Heart left ventricle (tissue), 16 donors: ENCODE results near the gene ANKRD22. TPM values are rescaled to one million over a fixed set of nuclear protein-coding genes. Genes with fewer than 3 reads are reported as not detected.

ENCODE experiments used
- ATAC-seq, 4 donors: fragments of 200-7000 bp; cut with Tn5 transposase; one replicate each; pipeline ENCODE4 v1.9.1; 2020 to 2022; ENCODE audit warnings: moderate library complexity in 4 of 4, mild to moderate bottlenecking in 3 of 4, moderate number of reproducible peaks in 1 of 4
- DNase-seq, 5 donors: peaks; one replicate each; pipeline ENCODE4 v3.0.0-alpha.2; 2020
- H3K27ac ChIP-seq, 12 donors: fragments of 200-600 bp; sonication (generic) in 4 of 12; one replicate each; pipeline versions ENCODE4 v1.5.0 to v1.8.0; 2016 to 2022; ENCODE audit warnings: mild to moderate bottlenecking in 2 of 12
- H3K27me3 ChIP-seq, 9 donors: fragments of 200-600 bp; sonication (generic) in 2 of 9; one replicate each; pipeline versions ENCODE4 v1.5.1 to v1.8.0; 2016 to 2022; ENCODE audit warnings: mild to moderate bottlenecking in 3 of 9
- H3K36me3 ChIP-seq, 9 donors: fragments of 200-600 bp; sonication (generic) in 2 of 9; one replicate each; pipeline versions ENCODE4 v1.5.0 to v1.8.0; 2018 to 2022; ENCODE audit warnings: mild to moderate bottlenecking in 2 of 9
- H3K4me1 ChIP-seq, 12 donors: fragments of 200-600 bp; sonication (generic) in 4 of 12; one replicate each; pipeline versions ENCODE4 v1.5.0 to v1.8.0; 2016 to 2022; ENCODE audit warnings: mild to moderate bottlenecking in 3 of 12
- H3K4me3 ChIP-seq, 12 donors: fragments of 200-600 bp; sonication (generic) in 4 of 12; one replicate each; pipeline versions ENCODE4 v1.5.0 to v1.8.0; 2017 to 2022; ENCODE audit warnings: mild to moderate bottlenecking in 9 of 12, moderate library complexity in 4 of 12
- H3K9me3 ChIP-seq, 12 donors: fragments of 200-600 bp; sonication (generic) in 4 of 12; one replicate each; pipeline versions ENCODE4 v1.5.0 to v1.8.0; 2016 to 2022; ENCODE audit warnings: mild to moderate bottlenecking in 1 of 12
- CTCF ChIP-seq, 12 donors: fragments of 200-600 bp; sonication (generic) in 4 of 12; IDR thresholded peaks; one replicate each; pipeline versions ENCODE4 v1.5.0 to v1.8.0; 2018 to 2022; ENCODE audit warnings: antibody characterized with exemption in 12 of 12, mild to moderate bottlenecking in 5 of 12
- POLR2A ChIP-seq, 2 donors: fragments of 450-650 bp; IDR thresholded peaks; one replicate each; pipeline ENCODE4 v1.6.1; 2017; ENCODE audit warnings: antibody characterized with exemption in 2 of 2, mild to moderate bottlenecking in 2 of 2, moderate library complexity in 2 of 2
- WGBS, 4 donors: extraction: QIAGEN DNeasy Blood & Tissue Kit in 2 of 4; methylation state at CpG; one replicate each; pipeline versions ENCODE4 v1.1.5 to v1.1.7; 2013 to 2018; 5-methylcytosine and 5-hydroxymethylcytosine counted together
- intact Hi-C, 10 donors: fragments of 100-400 bp; cut with DNase I; formaldehyde crosslinking; loops; one replicate each; pipeline versions ENCODE4 v1.11.1 to v1.14.2; 2022
- polyA plus RNA-seq, 2 donors: library from polyadenylated mRNA; stranded (reverse); fragments of 200-250 nt; gene quantifications; one replicate each; pipeline ENCODE4 v1.2.3, GENCODE V29; 2013
- total RNA-seq, 9 donors: library from RNA; depleted of rRNA in 2 of 9; stranded (reverse); fragments of >200 nt in 2 of 9; fragmentation: NEBNext Ultra II Directional in 3 of 9; extraction: Animal tissue kit (Norgen Biotek cat#: 25700) in 3 of 9; gene quantifications; one replicate each; pipeline versions ENCODE4 v1.1.0 to v1.2.4, GENCODE V29; 2016 to 2023
- donor health status: ischemic (EF 13 %, LVEDD 7.1; RV severe dilation, severe dysfunction).
- donor health status: healthy with polysubstance abuse.
- donor health status: DM: no; HTN: yes; CAD: no.
- donor health status: DM: no; HTN: no; CAD: no.
- donor health status: ischemic (EF 25% LVEDD 6.9; RV normal size, moderate dysfunction).
- donor health status: ischemic (EF 25% LVEDD 5.7; RV mildly dilated, moderate dysfunction).
- donor health status: healthy.
- donor health status: DM: yes; HTN: yes; CAD: no.
- donor health status: ischemic (EF 35%, LVEDD 5.7; RV mildly dilated, moderate dysfunction).
- donor health status: nonischemic (EF 11% LVEDD 7.7; RV severe dilation, severe dysfunction).
- donor health status: DM: yes; HTN: yes; CAD: no.
- donor health status: PGD.
- donor health status: ischemic (EF 29% LVEDD 5.4; RV normal size, mild dysfunction).
- donor health status: nonischemic (EF 23%, LVEDD 6.1; RV moderate dilation, normal function).

The ANKRD22 gene
- total and polyA plus RNA-seq, 11 donors: 0.12 to 5.9 (median 0.52) TPM; not detected in 8

- Histone ChIP-seq H3K4me3 (no peak overlapping the region), H3K9me3 (no peaks in the 10 kb centered on the region), H3K27ac (no peak overlapping the region), H3K27me3 (peaks cover 0 to 4% (median 0%) of the 10 kb centered on the region in 9 donors), H3K36me3 (no peaks in the 10 kb centered on the region), H3K4me1 (peaks cover 0 to 26% (median 6%) of the 10 kb centered on the region in 12 donors)
- DNase-seq (no peak), ATAC-seq (no peak)
- intact Hi-C loops: loop anchor here in 4 of 10 donors (5.0 kb wide), 2 partner anchors 38 to 52 kb away; no protein-coding TSS in a partner anchor
- TF ChIP-seq POLR2A (IDR thresholded peaks at IDR 0.05) (no peak), CTCF (IDR thresholded peaks at IDR 0.05) (no peak)
These were observed 23.4 kb upstream of the ANKRD22 start for GRCh38 chr10:88875081-88875480.

GRCh38 chr10:88874281-88874680 lies 22.6 kb upstream of the ANKRD22 start:
- Histone ChIP-seq H3K27ac (no peak overlapping the region), H3K4me1 (peaks cover 0 to 20% (median 1%) of the 10 kb centered on the region in 12 donors), H3K4me3 (no peak overlapping the region), H3K9me3 (no peaks in the 10 kb centered on the region), H3K27me3 (peaks cover 0 to 4% (median 0%) of the 10 kb centered on the region in 9 donors), H3K36me3 (no peaks in the 10 kb centered on the region)
- 48 to 61% (median 54%) methylated on average over 2 of the region's 2 CpGs for WGBS, 4 donors
- no peak for ATAC-seq
- intact Hi-C loops: no loop called here
- DNase-seq: no peak
- TF ChIP-seq CTCF (IDR thresholded peaks at IDR 0.05): no peak
- no peak for TF ChIP-seq POLR2A (IDR thresholded peaks at IDR 0.05)

- ATAC-seq: no peak
- no peaks in the 10 kb centered on the region for H3K9me3 ChIP-seq
- H3K27ac ChIP-seq: no peak overlapping the region
- no peaks in the 10 kb centered on the region for H3K36me3 ChIP-seq
- H3K4me1 ChIP-seq: peaks cover 0 to 15% (median 0%) of the 10 kb centered on the region in 12 donors
- intact Hi-C loops: no loop called here
- no peak for DNase-seq
- WGBS, 4 donors: 40 to 57% (median 49%) methylated on average over 2 of the region's 2 CpGs
- peaks cover 0 to 4% (median 0%) of the 10 kb centered on the region in 9 donors for H3K27me3 ChIP-seq
- TF ChIP-seq CTCF (IDR thresholded peaks at IDR 0.05) (no peak), POLR2A (IDR thresholded peaks at IDR 0.05) (no peak)
- no peak overlapping the region for H3K4me3 ChIP-seq
These were observed 22.1 kb upstream of the ANKRD22 start for GRCh38 chr10:88873757-88874156.

GRCh38 chr10:88870089-88870488 lies 18.4 kb upstream of the ANKRD22 start:
- Histone ChIP-seq H3K4me3 (no peak overlapping the region), H3K27ac (no peak overlapping the region), H3K4me1 (peaks cover 0 to 15% (median 0%) of the 10 kb centered on the region in 12 donors), H3K36me3 (no peaks in the 10 kb centered on the region), H3K9me3 (no peaks in the 10 kb centered on the region), H3K27me3 (peaks cover 0 to 2% (median 0%) of the 10 kb centered on the region in 9 donors)
- no peak for ATAC-seq
- DNase-seq: no peak
- intact Hi-C loops: no loop called here
- TF ChIP-seq POLR2A (IDR thresholded peaks at IDR 0.05) (no peak), CTCF (IDR thresholded peaks at IDR 0.05) (no peak)
